ENCODE measurements around the gene CLPTM1L. TPM values are rescaled to one million over a fixed set of nuclear protein-coding genes. Genes with fewer than 3 reads are reported as not detected.

CLPTM1L gene
- polyA plus RNA-seq, 1 donor from 2014 or later = 61.6 TPM

DNA sequence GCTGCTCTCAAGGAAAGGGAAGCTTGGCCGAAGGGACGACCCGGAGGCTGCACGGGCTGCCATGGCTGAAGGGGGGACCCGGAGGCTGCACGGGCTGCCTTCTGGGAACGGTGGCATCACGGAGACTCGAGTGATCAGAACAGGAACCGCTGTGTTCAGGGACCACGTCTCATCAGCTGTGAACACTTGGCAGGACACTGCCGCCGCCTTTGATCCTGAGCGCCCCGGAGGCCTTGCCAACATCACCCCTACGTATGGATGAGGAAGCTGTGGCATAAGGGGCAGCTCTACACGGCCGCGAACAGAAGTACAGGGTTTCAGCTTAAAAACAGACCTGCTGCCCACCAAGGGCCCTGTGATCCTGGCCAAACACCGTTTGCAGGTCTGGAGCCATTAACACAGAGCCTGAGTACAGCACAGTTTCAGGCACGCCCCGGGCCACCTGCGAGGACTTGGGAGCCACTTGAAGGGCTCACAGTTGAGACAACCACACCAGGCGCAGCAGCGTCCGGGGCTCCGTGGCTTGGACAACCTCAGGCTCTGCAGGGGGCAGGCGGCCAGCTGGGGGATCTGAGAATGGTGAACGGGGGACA is 26.1 kb downstream of the CLPTM1L start:
- no peak overlapping the region for H3K27ac ChIP-seq (ENCODE audit: low read length)

DNA sequence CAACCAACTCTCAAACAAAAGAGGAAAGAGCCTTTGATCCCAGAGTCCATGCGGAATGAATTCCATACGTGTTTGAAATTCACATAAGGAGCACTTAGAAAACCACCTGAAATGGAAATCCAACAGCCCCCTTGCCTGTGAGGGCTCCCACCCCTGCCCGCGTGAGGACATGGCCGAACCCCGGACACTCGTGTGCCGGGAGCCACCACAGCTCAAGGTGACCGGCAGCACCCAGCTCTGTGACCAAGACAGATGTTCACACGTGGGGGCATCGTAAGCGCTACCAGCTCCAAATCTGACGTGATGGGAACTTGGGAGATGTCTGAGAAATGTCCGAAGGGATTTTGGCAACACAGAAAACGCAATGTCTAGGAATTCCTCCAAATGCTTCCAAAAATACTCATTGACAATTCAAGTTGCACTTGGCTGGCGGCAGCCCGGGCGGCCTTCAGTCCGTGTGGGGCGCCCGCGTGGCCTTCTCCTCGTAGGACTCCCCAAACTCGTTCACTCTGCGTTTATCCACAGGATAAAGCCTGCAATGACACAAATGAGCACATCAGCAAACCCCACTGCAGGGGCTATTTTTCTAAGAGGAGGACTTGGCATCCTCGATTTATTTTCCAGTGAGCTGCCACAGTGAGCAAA is 26.9 kb downstream of the CLPTM1L start:
- H3K4me2 ChIP-seq (ENCODE audit: low read length) = no peak overlapping the region
- no peak overlapping the region for H3K9ac ChIP-seq (ENCODE audit: low read length)
- H2AFZ ChIP-seq (ENCODE audit: low read depth, low read length) = no peak overlapping the region
- TF ChIP-seq, protein P1, sequence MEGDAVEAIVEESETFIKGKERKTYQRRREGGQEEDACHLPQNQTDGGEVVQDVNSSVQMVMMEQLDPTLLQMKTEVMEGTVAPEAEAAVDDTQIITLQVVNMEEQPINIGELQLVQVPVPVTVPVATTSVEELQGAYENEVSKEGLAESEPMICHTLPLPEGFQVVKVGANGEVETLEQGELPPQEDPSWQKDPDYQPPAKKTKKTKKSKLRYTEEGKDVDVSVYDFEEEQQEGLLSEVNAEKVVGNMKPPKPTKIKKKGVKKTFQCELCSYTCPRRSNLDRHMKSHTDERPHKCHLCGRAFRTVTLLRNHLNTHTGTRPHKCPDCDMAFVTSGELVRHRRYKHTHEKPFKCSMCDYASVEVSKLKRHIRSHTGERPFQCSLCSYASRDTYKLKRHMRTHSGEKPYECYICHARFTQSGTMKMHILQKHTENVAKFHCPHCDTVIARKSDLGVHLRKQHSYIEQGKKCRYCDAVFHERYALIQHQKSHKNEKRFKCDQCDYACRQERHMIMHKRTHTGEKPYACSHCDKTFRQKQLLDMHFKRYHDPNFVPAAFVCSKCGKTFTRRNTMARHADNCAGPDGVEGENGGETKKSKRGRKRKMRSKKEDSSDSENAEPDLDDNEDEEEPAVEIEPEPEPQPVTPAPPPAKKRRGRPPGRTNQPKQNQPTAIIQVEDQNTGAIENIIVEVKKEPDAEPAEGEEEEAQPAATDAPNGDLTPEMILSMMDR (IDR thresholded peaks at IDR 0.05; ENCODE audit: poor library complexity, severe bottlenecking) = no peak
- TF ChIP-seq, protein P2, sequence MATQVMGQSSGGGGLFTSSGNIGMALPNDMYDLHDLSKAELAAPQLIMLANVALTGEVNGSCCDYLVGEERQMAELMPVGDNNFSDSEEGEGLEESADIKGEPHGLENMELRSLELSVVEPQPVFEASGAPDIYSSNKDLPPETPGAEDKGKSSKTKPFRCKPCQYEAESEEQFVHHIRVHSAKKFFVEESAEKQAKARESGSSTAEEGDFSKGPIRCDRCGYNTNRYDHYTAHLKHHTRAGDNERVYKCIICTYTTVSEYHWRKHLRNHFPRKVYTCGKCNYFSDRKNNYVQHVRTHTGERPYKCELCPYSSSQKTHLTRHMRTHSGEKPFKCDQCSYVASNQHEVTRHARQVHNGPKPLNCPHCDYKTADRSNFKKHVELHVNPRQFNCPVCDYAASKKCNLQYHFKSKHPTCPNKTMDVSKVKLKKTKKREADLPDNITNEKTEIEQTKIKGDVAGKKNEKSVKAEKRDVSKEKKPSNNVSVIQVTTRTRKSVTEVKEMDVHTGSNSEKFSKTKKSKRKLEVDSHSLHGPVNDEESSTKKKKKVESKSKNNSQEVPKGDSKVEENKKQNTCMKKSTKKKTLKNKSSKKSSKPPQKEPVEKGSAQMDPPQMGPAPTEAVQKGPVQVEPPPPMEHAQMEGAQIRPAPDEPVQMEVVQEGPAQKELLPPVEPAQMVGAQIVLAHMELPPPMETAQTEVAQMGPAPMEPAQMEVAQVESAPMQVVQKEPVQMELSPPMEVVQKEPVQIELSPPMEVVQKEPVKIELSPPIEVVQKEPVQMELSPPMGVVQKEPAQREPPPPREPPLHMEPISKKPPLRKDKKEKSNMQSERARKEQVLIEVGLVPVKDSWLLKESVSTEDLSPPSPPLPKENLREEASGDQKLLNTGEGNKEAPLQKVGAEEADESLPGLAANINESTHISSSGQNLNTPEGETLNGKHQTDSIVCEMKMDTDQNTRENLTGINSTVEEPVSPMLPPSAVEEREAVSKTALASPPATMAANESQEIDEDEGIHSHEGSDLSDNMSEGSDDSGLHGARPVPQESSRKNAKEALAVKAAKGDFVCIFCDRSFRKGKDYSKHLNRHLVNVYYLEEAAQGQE (IDR thresholded peaks at IDR 0.05; ENCODE audit: borderline replicate concordance) = no peak
- TF ChIP-seq RAD21 (conservative IDR thresholded peaks at IDR 0.05) (no peak), EZH2 (IDR thresholded peaks at IDR 0.05; ENCODE audit: borderline replicate concordance, insufficient read depth, low read length, poor library complexity, severe bottlenecking) (no peak), MXI1 (conservative IDR thresholded peaks at IDR 0.05; ENCODE audit: poor library complexity, severe bottlenecking) (no peak), POLR2AphosphoS5 (IDR thresholded peaks at IDR 0.05) (no peak), TAF1 (IDR thresholded peaks at IDR 0.05; ENCODE audit: low read depth) (no peak), SMC3 (conservative IDR thresholded peaks at IDR 0.05; ENCODE audit: poor library complexity) (no peak), EP300 (conservative IDR thresholded peaks at IDR 0.05; ENCODE audit: poor library complexity, severe bottlenecking) (no peak)
- no peaks in the 10 kb centered on the region for H3F3A ChIP-seq (ENCODE audit: insufficient read depth, low read length, poor library complexity, severe bottlenecking)
- no peaks in the 10 kb centered on the region for H3K79me2 ChIP-seq (replicated peaks; ENCODE audit: insufficient read depth, low read length)
- H3K27me3 ChIP-seq (ENCODE audit: insufficient read depth, low read depth, low read length) = no peaks in the 10 kb centered on the region
- no peaks in the 10 kb centered on the region for H4K20me1 ChIP-seq (ENCODE audit: insufficient read depth)
- no peaks in the 10 kb centered on the region for H3K9me2 ChIP-seq (ENCODE audit: insufficient read depth, low read length)
- H3K4me3 ChIP-seq (ENCODE audit: low read length) = no peak overlapping the region
- no peaks in the 10 kb centered on the region for H3K9me3 ChIP-seq (ENCODE audit: low read length)
- H3K27ac ChIP-seq (ENCODE audit: low read length) = no peak overlapping the region
- H3K36me3 ChIP-seq (ENCODE audit: insufficient read depth, low read length) = no peaks in the 10 kb centered on the region

More for the DNA sequence above, 26.1 kb downstream of the CLPTM1L start:
- Histone ChIP-seq H3K27me3 (ENCODE audit: insufficient read depth, low read depth, low read length) (no peaks in the 10 kb centered on the region), H3K36me3 (ENCODE audit: insufficient read depth, low read length) (no peaks in the 10 kb centered on the region), H3K9ac (ENCODE audit: low read length) (no peak overlapping the region), H3K9me2 (ENCODE audit: insufficient read depth, low read length) (no peaks in the 10 kb centered on the region), H3K4me3 (ENCODE audit: low read length) (no peak overlapping the region), H3K79me2 (replicated peaks; ENCODE audit: insufficient read depth, low read length) (no peaks in the 10 kb centered on the region), H4K20me1 (ENCODE audit: insufficient read depth) (no peaks in the 10 kb centered on the region), H2AFZ (ENCODE audit: low read depth, low read length) (no peak overlapping the region), H3K9me3 (ENCODE audit: low read length) (no peaks in the 10 kb centered on the region), H3F3A (ENCODE audit: insufficient read depth, low read length, poor library complexity, severe bottlenecking) (no peaks in the 10 kb centered on the region), H3K4me2 (ENCODE audit: low read length) (no peak overlapping the region)
- TF ChIP-seq TAF1 (IDR thresholded peaks at IDR 0.05; ENCODE audit: low read depth) (no peak), EZH2 (IDR thresholded peaks at IDR 0.05; ENCODE audit: borderline replicate concordance, insufficient read depth, low read length, poor library complexity, severe bottlenecking) (no peak), SMC3 (conservative IDR thresholded peaks at IDR 0.05; ENCODE audit: poor library complexity) (no peak), MXI1 (conservative IDR thresholded peaks at IDR 0.05; ENCODE audit: poor library complexity, severe bottlenecking) (no peak), EP300 (conservative IDR thresholded peaks at IDR 0.05; ENCODE audit: poor library complexity, severe bottlenecking) (no peak), POLR2AphosphoS5 (IDR thresholded peaks at IDR 0.05) (no peak), RAD21 (conservative IDR thresholded peaks at IDR 0.05) (no peak)
- TF ChIP-seq, protein P2 (IDR thresholded peaks at IDR 0.05; ENCODE audit: borderline replicate concordance) = no peak
- TF ChIP-seq, protein P1 (IDR thresholded peaks at IDR 0.05; ENCODE audit: poor library complexity, severe bottlenecking) = no peak

Measured in neural cell (in vitro differentiated cells).